Measurements from ENCODE around the gene KREMEN2.

The KREMEN2 gene

DNA sequence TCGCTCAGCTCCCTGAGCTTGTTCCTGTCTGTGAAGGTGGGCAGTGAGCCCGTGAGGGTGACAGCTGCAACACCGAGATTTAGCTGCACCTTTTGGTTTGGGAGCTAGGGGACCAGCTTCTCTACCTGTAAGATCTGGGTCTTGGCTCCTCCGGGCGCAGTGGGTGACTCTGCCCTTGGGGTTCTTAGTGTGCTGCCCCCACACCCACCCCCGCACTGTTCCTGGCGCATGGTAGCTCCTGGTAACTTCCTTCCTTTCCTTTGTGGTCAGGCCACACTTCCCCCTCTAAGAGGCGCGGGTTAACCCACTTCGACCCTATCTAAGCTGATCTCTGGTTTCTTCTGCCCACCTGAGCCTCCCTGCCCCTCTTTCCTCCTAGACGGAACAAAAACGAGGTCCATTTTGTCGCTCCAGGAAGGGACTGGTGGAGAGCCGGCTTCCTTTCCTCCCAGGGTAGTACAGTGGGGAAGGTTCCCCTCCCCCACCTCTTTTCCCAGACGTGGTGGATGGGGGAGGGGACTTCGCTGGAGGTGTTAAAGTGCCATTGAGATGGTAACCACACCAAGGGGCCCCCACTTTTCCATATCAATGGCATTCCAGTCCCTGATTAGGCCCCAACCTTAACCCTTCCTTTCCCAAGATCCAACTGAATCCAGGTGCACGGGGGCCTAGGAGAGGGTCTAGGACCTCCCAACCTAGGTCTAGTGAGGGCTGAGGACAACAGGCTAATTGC, 44.0 kb downstream of the KREMEN2 start:
- peak; percentile 28 for DNase-seq

DNA sequence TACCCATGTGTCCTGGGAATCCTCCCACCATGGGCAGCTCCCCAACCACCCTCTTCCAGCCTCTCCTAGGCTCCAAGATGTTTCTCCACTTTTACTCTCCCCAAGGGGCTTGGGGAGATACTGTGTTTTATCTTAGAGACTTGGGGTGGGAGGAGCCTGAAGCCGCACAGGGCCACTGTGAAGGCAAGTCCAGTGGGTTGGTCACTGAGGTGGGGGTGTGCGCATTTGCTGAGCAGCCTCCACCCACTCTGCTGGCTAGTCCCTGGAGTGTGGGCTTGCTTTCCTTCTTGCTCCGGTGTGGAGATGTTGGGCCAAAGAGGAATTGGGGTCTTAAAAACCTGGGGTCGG, 44.6 kb downstream of the KREMEN2 start:
- no peak for DNase-seq

DNA sequence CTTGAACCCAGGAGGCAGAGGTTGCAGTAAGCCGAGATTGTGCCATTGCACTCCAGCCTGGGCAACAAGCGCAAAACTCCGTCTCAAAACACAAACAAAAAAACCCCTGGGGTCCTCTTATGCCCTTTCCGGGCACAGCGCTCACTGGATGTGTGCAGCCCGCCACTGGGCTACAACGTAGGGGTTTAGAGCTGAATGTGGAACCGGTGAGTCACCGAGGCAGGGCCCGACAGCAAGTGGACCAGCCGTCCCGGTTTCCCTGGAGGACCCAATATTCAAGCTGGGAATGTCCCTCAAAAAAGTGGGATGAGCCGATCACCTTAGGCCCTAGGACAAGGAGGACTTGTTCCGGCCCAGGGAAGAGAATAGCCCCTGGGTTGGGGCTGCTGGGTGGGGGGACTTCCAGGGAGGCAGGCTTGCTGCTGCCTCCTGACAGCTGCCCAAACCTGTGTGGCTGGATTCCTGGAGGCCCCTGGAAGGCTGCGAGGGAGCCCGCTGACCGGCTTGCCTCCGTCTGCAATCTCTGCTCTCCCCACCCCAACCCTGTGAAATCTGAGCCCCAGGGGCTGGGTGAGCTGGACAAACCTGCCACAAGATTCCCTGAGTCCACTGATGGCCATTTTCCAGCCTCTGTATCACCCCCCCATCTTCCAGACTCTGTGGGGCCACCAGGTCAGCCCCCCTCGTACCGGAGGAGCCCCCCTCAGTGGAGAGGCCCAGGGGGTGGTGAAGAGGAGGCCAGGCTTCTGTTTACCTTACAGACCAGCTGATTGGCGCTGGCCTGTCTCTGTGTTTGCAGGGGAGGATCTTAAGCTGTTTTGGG, 45.7 kb downstream of the KREMEN2 start:
- DNase-seq: no peak

GRCh38 chr16:3010510-3010909, 46.4 kb downstream of the KREMEN2 start:
- no peak for DNase-seq

DNA sequence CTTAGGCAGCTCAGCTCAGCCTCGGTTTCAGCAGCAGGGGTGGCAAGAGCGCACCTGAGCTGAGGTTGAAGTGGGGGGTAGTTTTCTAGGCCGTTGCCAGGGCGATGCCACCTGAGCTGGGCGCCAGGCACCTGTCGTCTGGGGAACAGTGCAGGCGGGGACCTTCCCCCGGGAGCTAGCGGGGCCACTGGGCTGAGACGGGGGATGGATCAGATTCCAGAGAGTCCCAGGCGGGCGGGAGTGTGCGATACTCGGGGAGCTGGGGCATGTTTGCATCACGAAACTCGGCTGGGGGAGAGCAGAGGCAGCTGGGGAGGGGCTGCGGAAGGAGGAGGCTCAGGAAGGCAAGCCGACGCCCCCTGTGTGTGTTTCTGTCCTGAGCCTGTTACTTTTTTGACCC, 48.2 kb downstream of the KREMEN2 start:
- DNase-seq: no peak

GRCh38 chr16:3012828-3013420, 48.8 kb downstream of the KREMEN2 start, which contains the start of gene CLDN9:
TSS of gene CLDN9 (plus strand) at chr16:3012923. CDS start at chr16:3013363, 440 bp downstream.
- no peak for DNase-seq

DNA sequence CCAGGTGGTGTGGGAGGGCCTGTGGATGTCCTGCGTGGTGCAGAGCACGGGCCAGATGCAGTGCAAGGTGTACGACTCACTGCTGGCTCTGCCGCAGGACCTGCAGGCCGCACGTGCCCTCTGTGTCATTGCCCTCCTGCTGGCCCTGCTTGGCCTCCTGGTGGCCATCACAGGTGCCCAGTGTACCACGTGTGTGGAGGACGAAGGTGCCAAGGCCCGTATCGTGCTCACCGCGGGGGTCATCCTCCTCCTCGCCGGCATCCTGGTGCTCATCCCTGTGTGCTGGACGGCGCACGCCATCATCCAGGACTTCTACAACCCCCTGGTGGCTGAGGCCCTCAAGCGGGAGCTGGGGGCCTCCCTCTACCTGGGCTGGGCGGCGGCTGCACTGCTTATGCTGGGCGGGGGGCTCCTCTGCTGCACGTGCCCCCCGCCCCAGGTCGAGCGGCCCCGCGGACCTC, 49.4 kb downstream of the KREMEN2 start:
- DNase-seq: no peak

DNA sequence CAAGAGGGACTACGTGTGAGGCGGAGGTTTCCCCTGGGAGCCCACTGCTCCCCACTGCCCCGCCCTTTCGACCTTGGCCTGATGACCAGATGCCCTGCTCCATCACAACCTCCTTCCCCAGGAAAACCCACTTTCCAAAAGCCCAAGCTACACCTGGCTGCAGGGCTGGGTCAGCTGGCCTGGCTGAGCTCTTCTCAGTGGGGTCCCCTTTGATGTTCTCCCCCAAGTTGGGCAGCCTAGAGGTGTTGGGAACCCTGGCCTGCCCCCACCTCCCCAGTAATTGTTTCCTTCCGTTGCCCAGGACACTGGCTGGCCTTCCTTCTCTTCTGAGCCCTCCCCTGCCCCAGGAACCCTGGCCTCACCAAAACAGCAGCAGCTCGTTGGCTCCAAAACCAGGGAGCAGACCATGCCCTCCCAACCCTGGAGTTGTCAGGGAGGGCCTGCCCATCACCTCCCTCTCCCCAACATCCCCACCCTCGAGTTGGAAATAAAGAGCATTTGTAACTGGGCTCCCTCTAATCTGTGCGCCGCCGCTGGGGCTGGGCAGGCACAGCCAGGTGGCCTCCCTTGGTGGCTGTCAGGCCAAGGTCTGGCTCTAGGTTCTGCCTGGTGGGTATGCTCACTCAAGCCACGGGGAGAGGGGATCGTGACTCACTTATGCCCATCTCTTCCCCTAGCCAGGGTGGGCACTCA, 50.1 kb downstream of the KREMEN2 start:
- DNase-seq: no peak

- no peak for DNase-seq
Measured at GRCh38 chr16:3014971-3015370, 50.9 kb downstream of the KREMEN2 start.

GRCh38 chr16:3015865-3016521, 51.9 kb downstream of the KREMEN2 start:
- peak; percentile 70 for DNase-seq

DNA sequence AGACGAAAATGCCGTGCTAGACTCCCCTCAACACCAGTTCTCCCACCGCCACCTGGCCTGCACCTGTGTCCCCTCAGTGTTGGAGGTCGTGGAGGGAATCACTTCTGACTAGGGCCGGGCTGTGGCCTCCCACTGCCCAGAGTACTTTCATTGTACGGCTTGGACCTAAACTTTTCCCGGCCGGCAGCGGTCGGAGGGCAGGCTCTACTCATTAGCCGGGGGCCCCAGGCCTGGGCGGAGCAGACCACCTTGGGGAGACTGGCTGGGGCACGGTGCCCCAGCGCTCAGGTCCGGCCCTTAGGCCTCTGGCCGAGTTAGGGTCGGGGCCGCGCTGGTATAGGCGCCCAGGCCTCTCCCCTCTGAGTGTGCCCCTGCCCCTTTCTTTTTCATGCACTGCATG, 53.3 kb downstream of the KREMEN2 start:
- no peak for DNase-seq

Data from hematopoietic multipotent progenitor cell treated with erythropoietin and hydrocortisone succinate and interleukin-3 and kit ligand, for 8 days (in vitro differentiated cells).